AG09309 (cell line): ENCODE measurements around the gene TACC2.

Source experiments
- DNase-seq: peaks from one replicate; pipeline ENCODE4 v3.0.0-alpha.2; 2010; ENCODE audit warnings: low read depth
- H3K4me3 ChIP-seq: 2 replicates; pipeline ENCODE4 v1.5.1; 2011; ENCODE audit warnings: mild to moderate bottlenecking, low read depth, low read length, moderate library complexity; ENCODE audit not compliant: control insufficient read depth
- CTCF ChIP-seq: IDR thresholded peaks from 2 replicates; pipeline ENCODE4 v1.5.1; 2011; ENCODE audit warnings: mild to moderate bottlenecking, low read depth, low read length, inconsistent platforms; ENCODE audit not compliant: insufficient read depth, control insufficient read depth; ENCODE audit errors: missing control alignments

The TACC2 gene

GRCh38 chr10:122143238-122143841, 154.4 kb downstream of the TACC2 start:
- no peak for DNase-seq
- TF ChIP-seq CTCF, result no peak

GRCh38 chr10:122144199-122144598, 155.2 kb downstream of the TACC2 start:
- no peak for DNase-seq
- no peak overlapping the region for H3K4me3 ChIP-seq
- no peak for TF ChIP-seq CTCF

More at GRCh38 chr10:122143238-122143841, 154.4 kb downstream of the TACC2 start:
- no peak overlapping the region for H3K4me3 ChIP-seq

GRCh38 chr10:122145113-122145512, 156.2 kb downstream of the TACC2 start:
- no peak overlapping the region for H3K4me3 ChIP-seq
- TF ChIP-seq CTCF, result no peak
- DNase-seq, result no peak

GRCh38 chr10:122147663-122148062, 158.7 kb downstream of the TACC2 start:
- no peak for DNase-seq
- H3K4me3 ChIP-seq, result no peak overlapping the region
- TF ChIP-seq CTCF, result no peak

GRCh38 chr10:122148876-122149560, 160.1 kb downstream of the TACC2 start:
- no peak overlapping the region for H3K4me3 ChIP-seq
- DNase-seq, result no peak
- TF ChIP-seq CTCF, result no peak

GRCh38 chr10:122149561-122150505, 160.9 kb downstream of the TACC2 start:
- no peak for DNase-seq
- TF ChIP-seq CTCF, result no peak
- no peak overlapping the region for H3K4me3 ChIP-seq
